HEK293 (cell line): ENCODE results near the gene ARHGAP8.
"Not testable (repeated sequence)": the region's sequence is repeated elsewhere in the genome, so short reads cannot be mapped to it uniquely, and the experiment has no call there.

Source experiments
- CTCF ChIA-PET: fragments of 350-600 bp; formaldehyde crosslinking; extraction: SDS; loops from one replicate; lab custom pipeline; 2021; ENCODE audit warnings: antibody characterized with exemption; lab: Yijun Ruan, JAX
- POLR2A ChIA-PET: fragments of 300-600 bp; formaldehyde crosslinking; extraction: SDS; loops from one replicate; lab custom pipeline; 2020; ENCODE audit warnings: antibody characterized with exemption, inconsistent platforms; lab: Yijun Ruan, JAX
- H3K27ac ChIP-seq: fragments of 200-500 bp; sonication (Bioruptor generic); 2 replicates; pipeline ENCODE4 v1.5.1; 2014; ENCODE audit warnings: low read depth, low read length, control low read depth, inconsistent platforms; ENCODE audit errors: extremely low read depth
- H3K36me3 ChIP-seq, 2 experiments: fragments of 200-500 bp in 1 of 2; sonication (Bioruptor generic) in 1 of 2; 1 replicate in 1 of 2; 2 replicates in 1 of 2; pipeline ENCODE4 v1.5.1; 2014 to 2017; ENCODE audit warnings: inconsistent platforms in 2 of 2, low read length in 2 of 2; ENCODE audit not compliant: control insufficient read depth in 2 of 2, insufficient read depth in 1 of 2
- H3K4me1 ChIP-seq: fragments of 200-500 bp; sonication (Bioruptor generic); 2 replicates; pipeline ENCODE4 v1.5.1; 2014; ENCODE audit warnings: mild to moderate bottlenecking, low read length, inconsistent platforms; ENCODE audit not compliant: control insufficient read depth, insufficient read depth
- H3K4me3 ChIP-seq: 2 replicates; pipeline ENCODE4 v1.5.1; 2011; ENCODE audit warnings: low read depth, mild to moderate bottlenecking, control low read depth, low read length, moderate library complexity
- H3K9me3 ChIP-seq: fragments of 200-500 bp; sonication (Bioruptor generic); 2 replicates; pipeline ENCODE4 v1.5.1; 2014; ENCODE audit warnings: low read depth, low read length, inconsistent platforms; ENCODE audit not compliant: control insufficient read depth, insufficient read depth
- GLI2 ChIP-seq: fragments of 450-650 bp; formaldehyde crosslinking; IDR thresholded peaks from 2 replicates; pipeline ENCODE4; 2017; ENCODE audit warnings: missing biosample characterization, missing genetic modification characterization, low read depth, borderline replicate concordance
- SP3 ChIP-seq: fragments of 450-650 bp; formaldehyde crosslinking; IDR thresholded peaks from 2 replicates; pipeline ENCODE4 v1.5.1; 2016; ENCODE audit warnings: missing biosample characterization, missing genetic modification characterization
- ZNF16 ChIP-seq: fragments of 450-650 bp; formaldehyde crosslinking; IDR thresholded peaks from 2 replicates; pipeline ENCODE4 v1.5.1; 2016; ENCODE audit warnings: low read depth, missing biosample characterization, missing genetic modification characterization
- ZNF214 ChIP-seq: fragments of 450-650 bp; formaldehyde crosslinking; IDR thresholded peaks from 2 replicates; pipeline ENCODE4 v1.5.1; 2017; ENCODE audit warnings: missing biosample characterization, mild to moderate bottlenecking, missing genetic modification characterization, borderline replicate concordance
- ZNF24 ChIP-seq: fragments of 450-650 bp; formaldehyde crosslinking; IDR thresholded peaks from 2 replicates; pipeline ENCODE4 v1.5.1; 2016; ENCODE audit warnings: missing biosample characterization, missing genetic modification characterization
- ZNF311 ChIP-seq: fragments of 450-650 bp; formaldehyde crosslinking; IDR thresholded peaks from 2 replicates; pipeline ENCODE4 v1.5.1; 2017; ENCODE audit warnings: missing biosample characterization, missing genetic modification characterization, borderline replicate concordance
- ZNF416 ChIP-seq: fragments of 450-650 bp; formaldehyde crosslinking; IDR thresholded peaks from 2 replicates; pipeline ENCODE4 v1.5.1; 2016; ENCODE audit warnings: missing biosample characterization, missing genetic modification characterization
- ZNF473 ChIP-seq: fragments of 450-650 bp; formaldehyde crosslinking; IDR thresholded peaks from 2 replicates; pipeline ENCODE4 v1.5.1; 2017; ENCODE audit warnings: missing biosample characterization, missing genetic modification characterization
- ZNF514 ChIP-seq: fragments of 450-650 bp; formaldehyde crosslinking; IDR thresholded peaks from 2 replicates; pipeline ENCODE4 v1.5.1; 2016; ENCODE audit warnings: missing biosample characterization, missing genetic modification characterization
- ZNF529 ChIP-seq: fragments of 450-650 bp; formaldehyde crosslinking; IDR thresholded peaks from 2 replicates; pipeline ENCODE4 v1.5.1; 2017; ENCODE audit warnings: missing genetic modification characterization, missing biosample characterization; ENCODE audit not compliant: insufficient replicate concordance
- ZNF555 ChIP-seq: fragments of 450-650 bp; formaldehyde crosslinking; conservative IDR thresholded peaks from 2 replicates; pipeline ENCODE4 v1.5.1; 2017; ENCODE audit warnings: missing biosample characterization, mild to moderate bottlenecking, missing genetic modification characterization, inconsistent platforms
- ZNF621 ChIP-seq: fragments of 450-650 bp; formaldehyde crosslinking; IDR thresholded peaks from 2 replicates; pipeline ENCODE4 v1.5.1; 2017; ENCODE audit warnings: missing biosample characterization, missing genetic modification characterization
- ZNF670 ChIP-seq: fragments of 450-650 bp; formaldehyde crosslinking; IDR thresholded peaks from 2 replicates; pipeline ENCODE4 v1.5.1; 2016; ENCODE audit warnings: missing biosample characterization, missing genetic modification characterization, low read depth
- ZNF791 ChIP-seq: fragments of 450-650 bp; formaldehyde crosslinking; IDR thresholded peaks from 2 replicates; pipeline ENCODE4 v1.5.1; 2016; ENCODE audit warnings: missing biosample characterization, missing genetic modification characterization
- ZSCAN16 ChIP-seq: fragments of 450-650 bp; formaldehyde crosslinking; IDR thresholded peaks from 2 replicates; pipeline ENCODE4 v1.5.1; 2016; ENCODE audit warnings: missing biosample characterization, missing genetic modification characterization
- TF ChIP-seq, protein P1 (sequence below): fragments of 450-650 bp; formaldehyde crosslinking; IDR thresholded peaks from 2 replicates; pipeline ENCODE4 v1.5.1; 2016; ENCODE audit warnings: missing biosample characterization, missing genetic modification characterization
- TF ChIP-seq, protein P2 (sequence below): fragments of 450-650 bp; formaldehyde crosslinking; IDR thresholded peaks from 2 replicates; pipeline ENCODE4 v1.5.1; 2016; ENCODE audit warnings: missing biosample characterization, missing genetic modification characterization
- TF ChIP-seq, protein P3 (sequence below): fragments of 450-650 bp; formaldehyde crosslinking; IDR thresholded peaks from 2 replicates; pipeline ENCODE4 v1.5.1; 2016; ENCODE audit warnings: missing biosample characterization, missing genetic modification characterization, borderline replicate concordance
- TF ChIP-seq, protein P4 (sequence below): fragments of 450-650 bp; formaldehyde crosslinking; IDR thresholded peaks from 2 replicates; pipeline ENCODE4 v1.5.0; 2017; ENCODE audit warnings: missing biosample characterization, missing genetic modification characterization, borderline replicate concordance

Gene ARHGAP8

DNA sequence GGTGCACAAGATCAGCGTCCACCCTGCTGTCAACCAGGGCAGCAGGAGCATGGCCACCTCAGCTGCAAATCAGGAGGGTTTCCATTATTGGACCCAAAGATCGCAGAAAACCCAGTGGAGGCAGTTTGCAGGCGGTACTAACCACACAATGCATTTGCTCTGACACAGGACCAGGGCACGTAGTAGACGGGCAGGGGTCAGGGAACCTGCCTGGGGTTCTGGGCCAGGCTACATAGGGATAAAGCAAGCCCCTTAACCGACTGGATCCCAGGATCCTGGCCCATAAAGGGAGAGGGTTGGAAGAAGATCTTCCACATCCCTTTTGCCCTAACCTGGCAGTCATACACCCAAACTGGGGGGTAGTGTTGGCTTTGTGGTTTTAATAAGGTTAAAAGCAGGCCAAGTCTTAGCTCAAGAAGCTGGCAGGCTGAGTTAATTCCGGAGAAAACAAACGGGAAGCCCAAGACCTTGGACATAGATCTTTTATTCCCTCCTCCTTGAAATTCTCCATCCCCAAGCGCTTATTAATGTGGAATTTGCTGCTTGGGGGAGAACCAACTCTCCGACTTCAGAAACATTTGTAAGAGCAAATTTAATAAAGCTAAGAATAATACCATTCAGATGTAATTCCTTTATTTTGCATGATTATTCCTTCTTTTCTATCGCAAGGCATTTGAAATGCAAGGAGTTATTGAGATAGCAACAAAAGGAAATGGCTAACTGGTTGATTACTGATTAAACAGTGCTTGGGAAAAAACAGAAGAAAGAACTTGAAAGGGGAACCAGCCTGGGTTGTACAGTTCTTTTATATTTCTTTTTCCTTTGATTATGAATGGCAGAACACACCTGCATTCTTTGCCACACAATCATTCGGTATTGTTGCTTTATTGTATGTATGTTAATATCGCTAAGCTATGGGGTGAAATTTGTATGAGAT, 6.3 kb upstream of the ARHGAP8 start:
- H3K36me3 ChIP-seq: no peaks in the 10 kb centered on the region
- H3K4me1 ChIP-seq: no peaks in the 10 kb centered on the region
- ChIA-PET CTCF (interaction anchor here (0.7 to 2.1 kb wide), 4 partner anchors 10 to 61 kb away, joined by 3 to 11 read pairs (median 3); no protein-coding TSS in a partner anchor), POLR2A (no interaction called here)
- H3K9me3 ChIP-seq: no peaks in the 10 kb centered on the region
- H3K4me3 ChIP-seq: no peak overlapping the region
- H3K27ac ChIP-seq: no peak overlapping the region
- TF ChIP-seq ZNF621 (tag by site-specific recombination) (no peak), SP3 (tag by site-specific recombination) (no peak), ZNF214 (tag by site-specific recombination) (no peak), ZNF16 (tag by site-specific recombination) (no peak), ZNF311 (tag by site-specific recombination) (no peak), ZNF529 (tag by site-specific recombination) (no peak), ZNF24 (no peak), ZNF514 (tag by site-specific recombination) (no peak), ZNF473 (tag by site-specific recombination) (no peak), ZNF791 (tag by site-specific recombination) (no peak), ZSCAN16 (tag by site-specific recombination) (no peak), ZNF555 (tag by site-specific recombination) (no peak)
- TF ChIP-seq, protein P1, sequence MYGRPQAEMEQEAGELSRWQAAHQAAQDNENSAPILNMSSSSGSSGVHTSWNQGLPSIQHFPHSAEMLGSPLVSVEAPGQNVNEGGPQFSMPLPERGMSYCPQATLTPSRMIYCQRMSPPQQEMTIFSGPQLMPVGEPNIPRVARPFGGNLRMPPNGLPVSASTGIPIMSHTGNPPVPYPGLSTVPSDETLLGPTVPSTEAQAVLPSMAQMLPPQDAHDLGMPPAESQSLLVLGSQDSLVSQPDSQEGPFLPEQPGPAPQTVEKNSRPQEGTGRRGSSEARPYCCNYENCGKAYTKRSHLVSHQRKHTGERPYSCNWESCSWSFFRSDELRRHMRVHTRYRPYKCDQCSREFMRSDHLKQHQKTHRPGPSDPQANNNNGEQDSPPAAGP: no peak
- TF ChIP-seq, protein P2, sequence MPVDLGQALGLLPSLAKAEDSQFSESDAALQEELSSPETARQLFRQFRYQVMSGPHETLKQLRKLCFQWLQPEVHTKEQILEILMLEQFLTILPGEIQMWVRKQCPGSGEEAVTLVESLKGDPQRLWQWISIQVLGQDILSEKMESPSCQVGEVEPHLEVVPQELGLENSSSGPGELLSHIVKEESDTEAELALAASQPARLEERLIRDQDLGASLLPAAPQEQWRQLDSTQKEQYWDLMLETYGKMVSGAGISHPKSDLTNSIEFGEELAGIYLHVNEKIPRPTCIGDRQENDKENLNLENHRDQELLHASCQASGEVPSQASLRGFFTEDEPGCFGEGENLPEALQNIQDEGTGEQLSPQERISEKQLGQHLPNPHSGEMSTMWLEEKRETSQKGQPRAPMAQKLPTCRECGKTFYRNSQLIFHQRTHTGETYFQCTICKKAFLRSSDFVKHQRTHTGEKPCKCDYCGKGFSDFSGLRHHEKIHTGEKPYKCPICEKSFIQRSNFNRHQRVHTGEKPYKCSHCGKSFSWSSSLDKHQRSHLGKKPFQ (tag by site-specific recombination): no peak
- TF ChIP-seq, protein P3, sequence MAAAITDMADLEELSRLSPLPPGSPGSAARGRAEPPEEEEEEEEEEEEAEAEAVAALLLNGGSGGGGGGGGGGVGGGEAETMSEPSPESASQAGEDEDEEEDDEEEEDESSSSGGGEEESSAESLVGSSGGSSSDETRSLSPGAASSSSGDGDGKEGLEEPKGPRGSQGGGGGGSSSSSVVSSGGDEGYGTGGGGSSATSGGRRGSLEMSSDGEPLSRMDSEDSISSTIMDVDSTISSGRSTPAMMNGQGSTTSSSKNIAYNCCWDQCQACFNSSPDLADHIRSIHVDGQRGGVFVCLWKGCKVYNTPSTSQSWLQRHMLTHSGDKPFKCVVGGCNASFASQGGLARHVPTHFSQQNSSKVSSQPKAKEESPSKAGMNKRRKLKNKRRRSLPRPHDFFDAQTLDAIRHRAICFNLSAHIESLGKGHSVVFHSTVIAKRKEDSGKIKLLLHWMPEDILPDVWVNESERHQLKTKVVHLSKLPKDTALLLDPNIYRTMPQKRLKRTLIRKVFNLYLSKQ: no peak

DNA sequence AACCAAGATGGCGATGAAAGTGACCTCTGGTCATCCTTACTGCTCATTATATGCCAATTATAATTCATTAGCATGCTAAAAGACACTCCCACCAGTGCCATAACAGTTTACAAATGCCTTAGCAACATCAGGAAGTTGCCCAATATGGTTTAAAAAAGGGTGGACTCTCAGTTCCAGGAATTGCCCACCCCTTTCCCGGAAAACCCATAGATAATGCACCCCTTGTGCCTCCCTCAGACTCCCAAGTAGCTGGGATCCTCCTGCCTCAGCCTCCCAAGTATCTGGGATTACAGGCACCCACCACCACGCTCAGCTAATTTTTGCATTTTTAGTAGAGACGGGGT, 4.6 kb upstream of the ARHGAP8 start:
- H3K27ac ChIP-seq, H3K4me3 ChIP-seq, H3K9me3 ChIP-seq, POLR2A ChIA-PET, H3K4me1 ChIP-seq, H3K36me3 ChIP-seq: not testable (repeated sequence)
- CTCF ChIA-PET: interaction anchor here (2.1 kb wide), 1 partner anchor 12 kb away, joined by 11 read pairs; no protein-coding TSS in a partner anchor

DNA sequence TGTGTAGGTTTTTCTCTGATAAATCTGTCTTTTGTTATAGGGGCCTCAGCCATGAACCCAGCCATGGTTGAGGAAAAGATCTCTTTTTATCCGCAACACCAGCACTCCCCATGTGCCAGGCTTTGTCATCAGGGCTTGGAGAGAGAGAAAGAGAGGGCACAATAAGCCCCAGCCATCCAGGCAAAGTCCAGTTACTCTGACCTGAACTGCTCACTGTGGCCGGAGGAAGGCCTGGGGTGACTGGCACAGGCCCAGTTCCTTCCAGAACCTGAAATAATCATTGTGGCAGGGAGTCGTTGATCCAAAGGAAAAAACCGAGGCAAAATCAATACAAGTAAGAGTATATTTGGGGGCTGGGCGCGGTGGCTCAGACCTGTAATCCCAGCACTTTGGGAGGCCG, 3.9 kb upstream of the ARHGAP8 start:
- POLR2A ChIA-PET: no interaction called here
- CTCF ChIA-PET: no interaction called here
- TF ChIP-seq ZNF670 (tag by site-specific recombination) (no peak), GLI2 (tag by site-specific recombination) (no peak), ZNF416 (tag by site-specific recombination) (no peak)
- TF ChIP-seq, protein P4, sequence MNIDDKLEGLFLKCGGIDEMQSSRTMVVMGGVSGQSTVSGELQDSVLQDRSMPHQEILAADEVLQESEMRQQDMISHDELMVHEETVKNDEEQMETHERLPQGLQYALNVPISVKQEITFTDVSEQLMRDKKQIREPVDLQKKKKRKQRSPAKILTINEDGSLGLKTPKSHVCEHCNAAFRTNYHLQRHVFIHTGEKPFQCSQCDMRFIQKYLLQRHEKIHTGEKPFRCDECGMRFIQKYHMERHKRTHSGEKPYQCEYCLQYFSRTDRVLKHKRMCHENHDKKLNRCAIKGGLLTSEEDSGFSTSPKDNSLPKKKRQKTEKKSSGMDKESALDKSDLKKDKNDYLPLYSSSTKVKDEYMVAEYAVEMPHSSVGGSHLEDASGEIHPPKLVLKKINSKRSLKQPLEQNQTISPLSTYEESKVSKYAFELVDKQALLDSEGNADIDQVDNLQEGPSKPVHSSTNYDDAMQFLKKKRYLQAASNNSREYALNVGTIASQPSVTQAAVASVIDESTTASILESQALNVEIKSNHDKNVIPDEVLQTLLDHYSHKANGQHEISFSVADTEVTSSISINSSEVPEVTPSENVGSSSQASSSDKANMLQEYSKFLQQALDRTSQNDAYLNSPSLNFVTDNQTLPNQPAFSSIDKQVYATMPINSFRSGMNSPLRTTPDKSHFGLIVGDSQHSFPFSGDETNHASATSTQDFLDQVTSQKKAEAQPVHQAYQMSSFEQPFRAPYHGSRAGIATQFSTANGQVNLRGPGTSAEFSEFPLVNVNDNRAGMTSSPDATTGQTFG (tag by site-specific recombination): no peak
- Histone ChIP-seq H3K36me3 (no peaks in the 10 kb centered on the region), H3K27ac (no peak overlapping the region), H3K4me3 (no peak overlapping the region), H3K4me1 (peaks cover 2% of the 10 kb centered on the region; the same call in 1 of the 2 replicates), H3K9me3 (no peaks in the 10 kb centered on the region)
